Kidney (tissue), 14 donors: Measurements from ENCODE around the gene TCF7. TPM values are rescaled to one million over a fixed set of nuclear protein-coding genes. Genes with fewer than 3 reads are reported as not detected.

Experiments
- DNase-seq, 5 donors: peaks; one replicate each; pipeline ENCODE4 v3.0.0-alpha.2; 2013 to 2020
- FAIRE-seq: peaks from 2 replicates; lab custom pipeline; 2012; peaks lifted over from hg19 to GRCh38; lab: Jason Lieb, UNC
- H3K27ac ChIP-seq, 2 donors: one replicate each; pipeline ENCODE4 v1.7.0; 2013; ENCODE audit warnings: low read depth in 2 of 2, low read length in 2 of 2, inconsistent platforms in 1 of 2
- H3K27me3 ChIP-seq: one replicate; pipeline ENCODE4 v1.7.1; 2013; ENCODE audit warnings: low read length, inconsistent platforms; ENCODE audit not compliant: control insufficient read depth, insufficient read depth
- H3K36me3 ChIP-seq, 3 donors: one replicate each; pipeline versions ENCODE4 v1.7.0 to v1.7.1; 2013; ENCODE audit warnings: low read length in 3 of 3, control low read depth in 1 of 3, inconsistent platforms in 1 of 3; ENCODE audit not compliant: insufficient read depth in 3 of 3, control insufficient read depth in 2 of 3
- H3K4me1 ChIP-seq, 3 donors: one replicate each; pipeline versions ENCODE4 v1.7.0 to v1.7.1; 2013; ENCODE audit warnings: low read length in 3 of 3, inconsistent platforms in 1 of 3, low read depth in 1 of 3; ENCODE audit not compliant: control insufficient read depth in 2 of 3, insufficient read depth in 2 of 3
- H3K4me3 ChIP-seq, 3 donors: one replicate each; pipeline versions ENCODE4 v1.7.0 to v1.8.1; 2013; ENCODE audit warnings: low read length in 3 of 3, control low read depth in 1 of 3, inconsistent platforms in 1 of 3
- H3K9ac ChIP-seq, 3 donors: one replicate each; pipeline versions ENCODE4 v1.7.0 to v1.7.1; 2013; ENCODE audit warnings: low read length in 3 of 3, control low read depth in 1 of 3, inconsistent platforms in 1 of 3
- H3K9me3 ChIP-seq, 3 donors: one replicate each; pipeline versions ENCODE4 v1.7.0 to v1.7.1; 2013; ENCODE audit warnings: low read length in 3 of 3, control low read depth in 1 of 3, inconsistent platforms in 1 of 3; ENCODE audit not compliant: control insufficient read depth in 2 of 3, insufficient read depth in 1 of 3
- intact Hi-C: fragments of 100-400 bp; cut with DNase I; formaldehyde crosslinking; loops from one replicate; pipeline ENCODE4 v1.11.1; 2022
- polyA plus RNA-seq: library from polyadenylated mRNA; stranded (reverse); fragments of 350-450 nt; fragmentation: Illumina TruSeq; extraction: RNeasy Lipid Tissue Mini Kit (QIAGEN cat#74804); gene quantifications from one replicate; pipeline ENCODE4 v1.2.3, GENCODE V29; 2014; ENCODE audit warnings: low read depth, low replicate concordance; ENCODE audit not compliant: insufficient read depth
- total RNA-seq: library from RNA; stranded (reverse); fragmentation: NEBNext Ultra II Directional; extraction: Animal tissue kit (Norgen Biotek cat#: 25700); gene quantifications from one replicate; pipeline ENCODE4 v1.2.1, GENCODE V29; 2021
- TF ChIP-seq, protein P1 (sequence below): IDR thresholded peaks from 3 replicates; pipeline ENCODE4 v1.5.1; 2012; ENCODE audit warnings: mild to moderate bottlenecking, moderate library complexity, borderline replicate concordance; ENCODE audit not compliant: insufficient read depth; ENCODE audit errors: extremely low read depth
- donor health status: control.
- donor health status: control.
- donor health status: control.
- donor health status: control.
- donor health status: control.
- donor health status: DM: yes; HTN: yes; CAD: no.
- donor health status: Normal renal cell carcinoma (clear cell type).

TCF7 gene
- total and polyA plus RNA-seq, 2 donors from 2014 or later: 1.2 to 15.6 TPM

DNA sequence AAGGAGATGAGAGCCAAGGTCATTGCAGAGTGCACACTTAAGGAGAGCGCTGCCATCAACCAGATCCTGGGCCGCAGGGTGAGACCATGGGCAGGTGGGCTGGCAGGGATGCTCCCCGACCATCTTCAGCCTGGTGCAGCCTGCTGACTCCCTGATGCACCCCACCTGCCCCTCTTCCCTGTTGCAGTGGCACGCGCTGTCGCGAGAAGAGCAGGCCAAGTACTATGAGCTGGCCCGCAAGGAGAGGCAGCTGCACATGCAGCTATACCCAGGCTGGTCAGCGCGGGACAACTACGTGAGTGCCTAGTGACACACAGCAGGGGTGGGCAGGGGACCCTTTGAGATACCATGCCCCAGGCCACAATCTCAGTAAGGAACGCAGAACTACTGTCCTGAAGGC, 28.3 kb downstream of the TCF7 start:
- no peaks in the 10 kb centered on the region for H3K9me3 ChIP-seq
- H3K4me3 ChIP-seq: no peak overlapping the region
- intact Hi-C loops: loop anchor here (5.0 kb wide), 1 partner anchor 101 kb away; no protein-coding TSS in a partner anchor
- peaks cover 0 to 4% (median 0%) of the 10 kb centered on the region in 3 donors for H3K4me1 ChIP-seq
- DNase-seq (peak in 3 of 5 donors; percentile 7 to 54 (median 28)), FAIRE-seq (no peak)
- peaks cover 11 to 18% (median 11%) of the 10 kb centered on the region in 3 donors for H3K36me3 ChIP-seq
- H3K9ac ChIP-seq: no peak overlapping the region
- no peak overlapping the region for H3K27ac ChIP-seq
- no peaks in the 10 kb centered on the region for H3K27me3 ChIP-seq
- TF ChIP-seq, protein P1, sequence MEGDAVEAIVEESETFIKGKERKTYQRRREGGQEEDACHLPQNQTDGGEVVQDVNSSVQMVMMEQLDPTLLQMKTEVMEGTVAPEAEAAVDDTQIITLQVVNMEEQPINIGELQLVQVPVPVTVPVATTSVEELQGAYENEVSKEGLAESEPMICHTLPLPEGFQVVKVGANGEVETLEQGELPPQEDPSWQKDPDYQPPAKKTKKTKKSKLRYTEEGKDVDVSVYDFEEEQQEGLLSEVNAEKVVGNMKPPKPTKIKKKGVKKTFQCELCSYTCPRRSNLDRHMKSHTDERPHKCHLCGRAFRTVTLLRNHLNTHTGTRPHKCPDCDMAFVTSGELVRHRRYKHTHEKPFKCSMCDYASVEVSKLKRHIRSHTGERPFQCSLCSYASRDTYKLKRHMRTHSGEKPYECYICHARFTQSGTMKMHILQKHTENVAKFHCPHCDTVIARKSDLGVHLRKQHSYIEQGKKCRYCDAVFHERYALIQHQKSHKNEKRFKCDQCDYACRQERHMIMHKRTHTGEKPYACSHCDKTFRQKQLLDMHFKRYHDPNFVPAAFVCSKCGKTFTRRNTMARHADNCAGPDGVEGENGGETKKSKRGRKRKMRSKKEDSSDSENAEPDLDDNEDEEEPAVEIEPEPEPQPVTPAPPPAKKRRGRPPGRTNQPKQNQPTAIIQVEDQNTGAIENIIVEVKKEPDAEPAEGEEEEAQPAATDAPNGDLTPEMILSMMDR: no peak

DNA sequence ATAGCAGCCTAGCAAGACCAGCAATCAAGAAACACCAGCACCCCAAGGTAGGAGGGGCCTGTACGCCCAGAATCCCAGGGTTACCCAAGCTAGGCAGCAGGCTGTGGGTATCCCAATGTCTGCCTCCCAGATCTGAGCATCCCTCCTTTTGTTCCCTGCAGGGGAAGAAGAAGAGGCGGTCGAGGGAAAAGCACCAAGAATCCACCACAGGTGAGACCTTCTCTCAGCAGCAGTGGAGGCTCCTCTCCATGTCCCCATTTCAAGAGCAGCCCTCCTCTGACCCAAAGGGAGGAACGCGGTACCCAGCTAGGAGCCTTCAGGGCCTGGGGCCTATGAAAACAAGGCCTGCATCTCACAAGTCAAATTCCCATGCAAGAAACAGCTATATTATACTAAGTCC, 28.9 kb downstream of the TCF7 start:
- Histone ChIP-seq H3K36me3 (peaks cover 11 to 18% (median 11%) of the 10 kb centered on the region in 3 donors), H3K9ac (no peak overlapping the region), H3K4me3 (no peak overlapping the region), H3K27ac (no peak overlapping the region), H3K9me3 (no peaks in the 10 kb centered on the region), H3K4me1 (peaks cover 0 to 4% (median 0%) of the 10 kb centered on the region in 3 donors), H3K27me3 (no peaks in the 10 kb centered on the region)
- intact Hi-C loops: loop anchor here (5.0 kb wide), 1 partner anchor 101 kb away; no protein-coding TSS in a partner anchor
- TF ChIP-seq, protein P1: no peak
- DNase-seq: peak in 2 of 5 donors; percentile 6 to 21
- FAIRE-seq: no peak

DNA sequence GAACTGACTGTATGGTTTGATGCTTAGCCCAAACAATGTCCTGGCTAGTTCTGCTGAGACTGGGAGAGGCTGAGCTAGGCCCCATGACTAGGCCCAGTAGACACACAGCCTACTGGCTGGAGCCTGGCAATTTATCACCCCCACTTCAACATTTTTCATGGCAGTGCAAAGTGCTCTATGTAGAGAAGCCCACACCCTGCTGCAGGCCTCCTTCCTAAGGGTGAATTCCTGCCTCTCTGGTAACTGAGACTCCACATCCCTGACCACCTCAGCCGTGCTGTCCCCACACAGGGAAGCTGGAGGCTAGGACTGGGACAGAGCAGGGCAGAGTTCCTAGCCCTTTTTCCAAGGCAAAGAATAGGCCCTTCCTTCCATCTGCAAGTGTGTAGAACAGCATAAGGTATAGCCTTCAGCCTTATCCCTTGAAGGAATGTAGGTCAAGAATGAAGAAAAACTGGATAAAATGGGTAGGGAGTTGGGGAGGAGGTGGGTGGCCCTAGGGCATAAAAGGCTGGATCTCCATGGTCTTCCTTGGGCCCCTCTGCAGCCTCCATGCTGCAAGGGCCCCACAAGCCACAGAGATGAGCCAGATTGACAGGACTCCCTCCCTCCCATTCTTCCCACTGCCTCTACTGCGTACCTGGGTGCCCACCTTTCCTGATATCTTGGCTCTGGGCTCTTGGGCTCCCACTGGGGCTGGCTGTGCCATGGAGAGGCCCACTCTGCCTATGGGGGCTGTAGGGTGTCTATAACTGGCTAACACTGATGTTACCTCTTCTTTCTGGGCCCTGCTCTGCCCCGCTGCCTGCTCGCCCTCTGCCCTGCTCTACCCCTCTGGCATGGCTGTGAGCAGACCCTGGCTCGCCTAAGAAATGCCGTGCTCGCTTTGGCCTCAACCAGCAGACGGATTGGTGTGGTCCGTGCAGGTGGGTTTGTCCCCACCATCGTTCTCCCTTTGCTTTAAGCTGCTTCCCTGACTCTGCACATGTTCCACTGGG, 29.8 kb downstream of the TCF7 start:
- H3K27ac ChIP-seq: no peak overlapping the region
- TF ChIP-seq, protein P1: no peak

More for the DNA sequence above, 29.8 kb downstream of the TCF7 start:
- peaks cover 0 to 4% (median 0%) of the 10 kb centered on the region in 3 donors for H3K4me1 ChIP-seq
- no peaks in the 10 kb centered on the region for H3K9me3 ChIP-seq
- H3K4me3 ChIP-seq: no peak overlapping the region
- peaks cover 11 to 18% (median 15%) of the 10 kb centered on the region in 3 donors for H3K36me3 ChIP-seq
- H3K9ac ChIP-seq: no peak overlapping the region
- intact Hi-C loops: loop anchor here (5.0 kb wide), 1 partner anchor 102 kb away; no protein-coding TSS in a partner anchor
- H3K27me3 ChIP-seq: no peaks in the 10 kb centered on the region
- DNase-seq: peak in 3 of 5 donors; percentile 6 to 35 (median 25)
- FAIRE-seq: no peak
